Spleen (tissue), 7 donors: ENCODE data around the gene NOP10.

ENCODE experiments used
- POLR2A ChIP-seq, 3 donors: fragments of 450-650 bp; IDR thresholded peaks; one replicate each; pipeline ENCODE4 v1.5.1; 2017; ENCODE audit warnings: antibody characterized with exemption in 3 of 3, mild to moderate bottlenecking in 1 of 3
- POLR2AphosphoS5 ChIP-seq, 3 donors: sonication (generic); formaldehyde crosslinking; IDR thresholded peaks; one replicate each; pipeline ENCODE4 v1.5.1; 2017; ENCODE audit warnings: antibody characterized with exemption in 3 of 3
- TF ChIP-seq, protein P1 (sequence below), 11 experiments: fragments of 200-600 bp in 7 of 11; fragments of 450-650 bp in 4 of 11; sonication (generic) in 4 of 11; IDR thresholded peaks in 8 of 11; conservative IDR thresholded peaks in 3 of 11; 1 replicate in 7 of 11; 2 replicates in 4 of 11; pipeline versions ENCODE4 v1.4.0 to v1.8.0; 2016 to 2021; ENCODE audit warnings: antibody characterized with exemption in 11 of 11, inconsistent platforms in 4 of 11, mild to moderate bottlenecking in 1 of 11
- donor health status: DM: no; HTN: no; CAD: no; lungs with moderate emphysema.
- donor health status: DM: no; HTN: no; CAD: no.
- donor health status: DM: no; HTN: no; CAD: no.

DNA sequence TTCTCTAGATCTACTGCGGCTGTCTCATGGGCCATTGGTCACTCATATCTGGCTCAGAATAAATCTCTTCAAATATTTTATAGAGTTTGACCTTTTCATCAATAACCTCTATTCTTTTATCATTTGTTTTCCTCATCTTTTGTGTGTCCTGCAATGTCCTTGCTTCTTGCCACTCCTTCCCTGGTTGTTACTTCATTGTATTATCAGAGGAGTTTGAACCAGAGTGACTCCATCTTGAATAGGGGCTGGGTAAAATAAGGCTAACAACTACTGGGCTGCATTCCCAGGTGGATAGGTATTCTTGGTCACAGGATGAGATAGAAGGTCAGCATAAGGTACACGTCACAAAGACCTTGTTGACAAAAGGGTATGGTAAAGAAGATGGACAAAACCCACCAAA lies 33.9 kb upstream of the NOP10 start:
- TF ChIP-seq, protein P1, sequence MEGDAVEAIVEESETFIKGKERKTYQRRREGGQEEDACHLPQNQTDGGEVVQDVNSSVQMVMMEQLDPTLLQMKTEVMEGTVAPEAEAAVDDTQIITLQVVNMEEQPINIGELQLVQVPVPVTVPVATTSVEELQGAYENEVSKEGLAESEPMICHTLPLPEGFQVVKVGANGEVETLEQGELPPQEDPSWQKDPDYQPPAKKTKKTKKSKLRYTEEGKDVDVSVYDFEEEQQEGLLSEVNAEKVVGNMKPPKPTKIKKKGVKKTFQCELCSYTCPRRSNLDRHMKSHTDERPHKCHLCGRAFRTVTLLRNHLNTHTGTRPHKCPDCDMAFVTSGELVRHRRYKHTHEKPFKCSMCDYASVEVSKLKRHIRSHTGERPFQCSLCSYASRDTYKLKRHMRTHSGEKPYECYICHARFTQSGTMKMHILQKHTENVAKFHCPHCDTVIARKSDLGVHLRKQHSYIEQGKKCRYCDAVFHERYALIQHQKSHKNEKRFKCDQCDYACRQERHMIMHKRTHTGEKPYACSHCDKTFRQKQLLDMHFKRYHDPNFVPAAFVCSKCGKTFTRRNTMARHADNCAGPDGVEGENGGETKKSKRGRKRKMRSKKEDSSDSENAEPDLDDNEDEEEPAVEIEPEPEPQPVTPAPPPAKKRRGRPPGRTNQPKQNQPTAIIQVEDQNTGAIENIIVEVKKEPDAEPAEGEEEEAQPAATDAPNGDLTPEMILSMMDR (IDR thresholded peaks at IDR 0.05 in 8 of 11, conservative IDR thresholded peaks at IDR 0.05 in 3 of 11), result no peak
- TF ChIP-seq POLR2AphosphoS5 (IDR thresholded peaks at IDR 0.05), result no peak
- TF ChIP-seq POLR2A (IDR thresholded peaks at IDR 0.05), result no peak
